ENCODE results near the gene MPPED2.

GRCh38 chr11:30561691-30562415, 24.3 kb downstream of the MPPED2 start:
- TF ChIP-seq CTCF (IDR thresholded peaks at IDR 0.05) (no peak), USF2 (CRISPR knock-in tag; IDR thresholded peaks at IDR 0.05) (no peak), FOXJ3 (CRISPR knock-in tag; IDR thresholded peaks at IDR 0.05; ENCODE audit: borderline replicate concordance) (no peak), ZBTB21 (CRISPR knock-in tag; IDR thresholded peaks at IDR 0.05; ENCODE audit: borderline replicate concordance) (no peak), ESRRA (CRISPR knock-in tag; IDR thresholded peaks at IDR 0.05; ENCODE audit: borderline replicate concordance) (no peak), EMX1 (CRISPR knock-in tag; IDR thresholded peaks at IDR 0.05) (no peak), ZNF512 (CRISPR knock-in tag; IDR thresholded peaks at IDR 0.05; ENCODE audit: borderline replicate concordance) (no peak), JUN (CRISPR knock-in tag; IDR thresholded peaks at IDR 0.05) (no peak), ZBTB43 (CRISPR knock-in tag; IDR thresholded peaks at IDR 0.05) (no peak)
